Suprapubic skin (tissue), 3 donors: Measurements from ENCODE around the gene SORCS2.

Experiments
- CTCF ChIP-seq, 2 donors: fragments of 200-600 bp in 1 of 2; fragments of 450-650 bp in 1 of 2; sonication (generic) in 1 of 2; IDR thresholded peaks; one replicate each; pipeline ENCODE4 v1.5.1; 2016 to 2019; ENCODE audit warnings: antibody characterized with exemption in 2 of 2, mild to moderate bottlenecking in 1 of 2, moderate library complexity in 1 of 2
- EP300 ChIP-seq: sonication (generic); formaldehyde crosslinking; IDR thresholded peaks from one replicate; pipeline ENCODE4 v1.6.1; 2017; ENCODE audit warnings: antibody characterized with exemption

GRCh38 chr4:7306021-7306965 lies 114.0 kb downstream of the SORCS2 start:
- TF ChIP-seq CTCF (IDR thresholded peaks at IDR 0.05) (no peak), EP300 (no peak)
